NOMO-1 treated with dmso at 0.1 percent for 144 hours (cell line): ENCODE measurements around the gene KIF21B.
A peak's percentile ranks its signal among the peaks of the same experiment; 100 is the strongest.

Experiments
- DNase-seq: peaks from one replicate; lab custom pipeline; 2025; ENCODE audit not compliant: unreplicated experiment; lab: John Stamatoyannopoulos, UW

The KIF21B gene

GRCh38 chr1:201020040-201020591 lies 3.4 kb downstream of the KIF21B start:
- DNase-seq, result peak; percentile 39

GRCh38 chr1:201019321-201019977 lies 4.1 kb downstream of the KIF21B start:
- DNase-seq, result peak; percentile 94

- no peak for DNase-seq
Observed at GRCh38 chr1:201017828-201018163, 5.7 kb downstream of the KIF21B start.

GRCh38 chr1:201016943-201017827 lies 6.3 kb downstream of the KIF21B start:
- no peak for DNase-seq

GRCh38 chr1:201016211-201016651 lies 7.3 kb downstream of the KIF21B start:
- no peak for DNase-seq

GRCh38 chr1:201015551-201016091 lies 7.9 kb downstream of the KIF21B start:
- no peak for DNase-seq

GRCh38 chr1:201014816-201015200 lies 8.7 kb downstream of the KIF21B start:
- no peak for DNase-seq

- no peak for DNase-seq
Observed at GRCh38 chr1:201013991-201014815, 9.3 kb downstream of the KIF21B start.

GRCh38 chr1:201013031-201013485 lies 10.5 kb downstream of the KIF21B start:
- DNase-seq, result peak; percentile 75

- no peak for DNase-seq
Observed at GRCh38 chr1:201011616-201012015, 11.9 kb downstream of the KIF21B start.

- DNase-seq, result no peak
Observed at GRCh38 chr1:201009962-201010645, 13.4 kb downstream of the KIF21B start.

- no peak for DNase-seq
Observed at GRCh38 chr1:201008666-201009360, 14.7 kb downstream of the KIF21B start.

- DNase-seq, result no peak
Observed at GRCh38 chr1:201007481-201007880, 16.0 kb downstream of the KIF21B start.

- no peak for DNase-seq
Observed at GRCh38 chr1:201006450-201006849, 17.1 kb downstream of the KIF21B start.

- DNase-seq, result no peak
Observed at GRCh38 chr1:201004732-201005131, 18.8 kb downstream of the KIF21B start.

GRCh38 chr1:201004154-201004553 lies 19.4 kb downstream of the KIF21B start:
- no peak for DNase-seq

- DNase-seq, result no peak
Observed at GRCh38 chr1:201002510-201002909, 21.0 kb downstream of the KIF21B start.

- no peak for DNase-seq
Observed at GRCh38 chr1:201001962-201002361, 21.6 kb downstream of the KIF21B start.

GRCh38 chr1:201000391-201000790 lies 23.1 kb downstream of the KIF21B start:
- DNase-seq, result no peak

GRCh38 chr1:200999667-201000066 lies 23.8 kb downstream of the KIF21B start:
- no peak for DNase-seq
